NCI-H1436 treated with DMSO at 0.1 percent for 48 hours (cell line): Measurements from ENCODE around the gene FRG2.
"Not testable (repeated sequence)": the region's sequence is repeated elsewhere in the genome, so short reads cannot be mapped to it uniquely, and the experiment has no call there.

ENCODE experiments used
- DNase-seq: peaks from one replicate; lab custom pipeline; 2025; lab: John Stamatoyannopoulos, UW

FRG2 gene

DNA sequence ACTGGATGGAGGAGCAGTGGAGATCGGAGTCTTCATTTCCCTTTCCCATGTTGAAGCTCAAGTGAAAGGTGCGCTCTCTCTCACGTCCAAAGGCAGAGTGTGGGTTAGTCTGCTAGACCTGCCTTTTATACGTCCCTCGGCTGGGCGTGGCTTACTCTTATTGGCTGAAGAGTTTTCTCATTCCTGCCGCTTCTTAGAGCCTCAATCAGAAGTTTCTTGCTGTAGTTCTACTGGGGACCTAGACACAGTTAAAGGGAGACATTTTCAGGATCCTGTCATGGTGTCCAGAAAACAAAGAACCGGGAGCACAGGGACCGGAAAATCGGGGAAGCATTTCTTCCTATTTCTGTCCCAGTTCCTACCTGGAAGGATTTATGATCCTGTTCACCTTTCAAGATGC lies at the start of gene FRG2:
Gene FRG2 (minus strand): TSS at position 101 of the 400 bp plus-strand sequence. CDS start 52 bp downstream, at position 49.
- DNase-seq, result not testable (repeated sequence)

- not testable (repeated sequence) for DNase-seq
Observed at GRCh38 chr4:190068351-190068750, 41.3 kb upstream of the FRG2 start.

GRCh38 chr4:190064805-190065204 lies 37.7 kb upstream of the FRG2 start:
- DNase-seq, result not testable (repeated sequence)

GRCh38 chr4:190064342-190064741 lies 37.3 kb upstream of the FRG2 start, which contains the start of gene DBET:
TSS of gene DBET (plus strand) at chr4:190064502.
- DNase-seq, result not testable (repeated sequence)

GRCh38 chr4:190058997-190059396 lies 31.9 kb upstream of the FRG2 start:
- DNase-seq, result not testable (repeated sequence)

DNA sequence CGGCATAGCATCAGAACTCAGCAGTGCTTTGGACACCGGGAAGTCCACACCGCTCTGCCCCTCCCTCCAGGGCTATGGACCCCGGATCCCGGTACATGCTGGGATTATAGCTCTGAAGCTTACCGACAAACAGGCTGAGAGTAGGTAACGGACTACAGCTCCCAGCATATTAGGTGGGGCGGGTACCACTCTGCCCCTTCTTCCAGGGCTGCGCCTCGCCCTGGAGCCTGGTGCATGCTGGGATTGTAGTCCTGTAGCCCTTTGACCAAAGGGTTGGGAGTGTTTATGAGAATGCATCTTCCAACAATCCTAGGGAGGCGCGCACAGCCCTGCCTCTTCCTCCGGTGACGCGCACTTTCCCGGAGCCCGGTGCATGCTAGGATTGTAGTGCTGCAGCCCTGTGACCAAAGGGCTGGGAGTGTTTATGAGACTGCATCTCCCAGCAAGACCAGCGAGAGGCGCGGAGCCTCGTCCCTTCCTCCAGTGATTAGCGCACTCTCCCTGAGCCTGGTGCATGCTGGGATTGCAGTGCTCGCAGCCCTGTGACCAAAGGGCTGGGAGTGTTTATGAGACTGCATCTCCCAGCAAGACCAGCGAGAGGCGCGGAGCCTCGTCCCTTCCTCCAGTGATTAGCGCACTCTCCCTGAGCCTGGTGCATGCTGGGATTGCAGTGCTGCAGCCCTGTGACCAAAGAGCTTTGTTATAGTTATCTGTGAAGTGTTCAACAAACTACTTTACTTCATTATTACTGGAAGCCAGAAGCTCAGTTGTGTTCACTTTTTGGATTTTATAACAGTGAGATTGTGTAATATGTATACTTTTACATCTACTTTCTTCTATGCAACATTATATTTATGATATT lies 22.6 kb upstream of the FRG2 start:
- DNase-seq, result not testable (repeated sequence)

- not testable (repeated sequence) for DNase-seq
Observed at GRCh38 chr4:190047627-190048026, 20.6 kb upstream of the FRG2 start.

DNA sequence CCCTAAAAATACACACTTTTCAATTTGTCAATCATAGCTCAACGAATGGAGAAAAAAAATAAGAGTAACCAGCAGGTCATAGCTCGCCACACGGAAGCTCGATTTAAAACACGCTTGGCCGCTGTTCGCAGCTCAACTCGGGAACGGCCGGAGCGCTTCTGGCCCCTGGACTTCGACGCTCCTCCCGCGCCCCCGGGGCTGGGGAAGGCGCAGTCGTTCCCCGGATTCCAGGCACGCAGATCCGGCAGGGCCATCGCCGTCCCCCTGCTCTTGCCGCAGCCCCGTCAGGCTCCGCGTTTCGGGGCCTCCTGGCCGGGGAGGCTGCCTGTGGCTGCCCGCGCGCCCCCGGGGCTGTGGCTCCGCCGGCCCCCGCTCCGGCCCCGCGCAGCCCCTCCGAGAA lies 13.8 kb upstream of the FRG2 start:
- DNase-seq, result not testable (repeated sequence)

DNA sequence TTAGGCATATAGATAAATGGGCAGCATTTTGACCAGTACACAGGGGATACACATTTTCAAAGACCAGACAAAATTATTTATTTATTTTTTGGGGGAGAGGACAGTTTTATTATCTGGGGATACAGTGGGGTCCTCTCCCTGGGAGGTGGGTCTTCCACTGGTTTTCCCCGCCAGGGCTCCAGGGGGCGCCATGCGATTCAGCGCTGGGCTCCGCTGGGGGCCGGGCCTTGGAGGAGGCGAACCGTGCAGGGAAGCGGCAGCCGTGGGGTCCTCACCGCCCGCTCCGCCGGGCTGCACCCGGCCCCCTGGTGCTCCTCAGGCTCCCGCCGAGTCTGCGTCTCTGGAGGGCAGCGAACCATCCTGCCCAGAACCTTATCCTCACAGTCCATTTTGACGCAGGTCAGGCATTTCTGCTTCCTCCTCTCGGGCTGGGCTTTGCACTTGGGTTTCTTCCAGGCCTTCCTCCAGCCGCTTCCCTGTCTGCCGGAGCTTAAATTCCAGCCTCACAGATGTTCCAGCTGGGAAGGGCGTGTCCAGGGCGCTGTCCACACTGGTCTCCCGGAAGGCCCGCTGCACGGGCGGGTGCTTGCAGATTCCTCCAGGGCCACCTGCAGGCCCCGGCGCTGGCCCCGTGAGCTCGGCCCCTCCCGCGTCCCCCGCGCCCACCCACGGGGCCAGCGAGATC lies 10.8 kb upstream of the FRG2 start:
- not testable (repeated sequence) for DNase-seq

- DNase-seq, result not testable (repeated sequence)
Observed at GRCh38 chr4:190031264-190031663, 4.2 kb upstream of the FRG2 start.

DNA sequence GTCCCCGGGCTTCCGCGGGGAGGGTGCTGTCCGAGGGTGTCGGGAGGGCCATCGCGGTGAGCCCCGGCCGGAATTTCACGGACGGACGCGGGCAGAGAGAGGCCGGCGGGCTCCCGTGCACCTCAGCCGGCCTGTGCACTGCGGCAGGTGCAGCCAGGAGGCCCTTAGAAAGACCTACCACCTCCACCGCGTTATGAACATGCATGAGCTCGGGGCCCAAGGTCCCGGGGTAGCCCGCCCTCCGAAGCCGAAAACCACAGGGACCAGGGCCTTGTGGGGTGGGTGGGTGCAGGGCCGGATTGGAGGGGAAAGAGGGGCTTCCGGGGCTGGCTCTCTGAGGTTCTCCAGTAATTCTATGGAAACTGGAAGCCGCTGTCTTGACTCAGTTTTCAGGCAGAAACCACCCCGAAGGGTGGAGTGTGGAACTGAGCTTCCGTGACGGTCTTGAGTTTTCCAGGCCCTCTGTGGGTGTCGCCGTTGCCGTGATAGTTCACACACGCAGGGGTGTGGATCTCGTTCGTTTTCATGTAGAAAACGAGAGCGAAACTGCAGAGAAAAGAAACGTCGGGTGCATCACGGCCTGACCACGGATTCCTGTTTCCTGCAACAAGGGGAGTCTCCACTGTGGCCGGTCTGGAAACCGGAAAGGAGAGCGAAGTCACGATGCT lies 4.3 kb downstream of the FRG2 start:
- DNase-seq, result not testable (repeated sequence)

DNA sequence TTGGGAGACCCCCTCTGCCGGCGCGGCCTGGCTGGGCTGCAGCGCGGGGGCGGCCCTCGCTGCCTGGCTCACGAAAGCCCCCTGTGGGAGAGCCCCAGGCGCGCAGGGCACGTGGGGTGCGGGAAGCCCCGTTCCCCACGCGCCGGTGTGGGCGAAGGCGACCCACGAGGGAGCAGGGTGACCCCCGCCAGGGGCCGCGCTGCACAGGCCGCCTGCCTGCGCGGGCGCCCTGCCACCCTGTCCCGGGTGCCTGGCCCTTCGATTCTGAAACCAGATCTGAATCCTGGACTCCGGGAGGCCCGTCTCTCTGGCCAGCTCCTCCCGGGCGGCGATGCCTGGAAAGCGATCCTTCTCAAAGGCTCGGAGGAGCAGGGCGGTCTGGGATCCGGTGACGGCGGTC lies 5.1 kb downstream of the FRG2 start:
- DNase-seq, result not testable (repeated sequence)

GRCh38 chr4:190020790-190021717 lies 6.0 kb downstream of the FRG2 start:
- no peak for DNase-seq

DNA sequence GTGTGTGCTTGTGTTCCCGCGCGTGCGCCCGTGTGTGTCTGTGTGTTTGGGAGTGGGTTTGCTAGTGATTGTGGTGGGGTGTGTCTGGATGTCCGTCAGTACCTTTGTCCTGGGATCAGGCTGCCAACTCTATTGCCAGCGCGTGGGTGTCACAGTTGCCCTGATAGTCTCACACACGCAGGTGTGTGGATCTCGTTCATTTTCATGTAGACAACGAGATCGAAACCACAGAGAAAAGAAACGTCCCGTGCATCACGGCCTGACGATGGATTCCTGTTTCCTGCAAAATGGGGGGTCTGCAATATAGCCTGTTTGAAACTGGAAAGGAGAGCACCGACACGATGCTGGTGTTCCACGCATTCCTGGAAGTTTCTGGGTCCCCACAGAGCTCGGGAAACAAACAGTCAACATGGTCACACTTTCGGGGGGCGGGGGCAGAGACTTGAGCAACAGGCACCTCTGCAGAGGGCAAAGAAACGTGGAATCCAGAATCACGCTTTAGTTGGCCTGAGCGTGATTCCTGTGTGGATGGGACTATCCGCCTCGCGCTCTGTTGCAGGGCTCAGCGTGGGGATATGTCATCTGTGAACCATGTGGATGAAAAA lies 7.1 kb downstream of the FRG2 start:
- not testable (repeated sequence) for DNase-seq

DNA sequence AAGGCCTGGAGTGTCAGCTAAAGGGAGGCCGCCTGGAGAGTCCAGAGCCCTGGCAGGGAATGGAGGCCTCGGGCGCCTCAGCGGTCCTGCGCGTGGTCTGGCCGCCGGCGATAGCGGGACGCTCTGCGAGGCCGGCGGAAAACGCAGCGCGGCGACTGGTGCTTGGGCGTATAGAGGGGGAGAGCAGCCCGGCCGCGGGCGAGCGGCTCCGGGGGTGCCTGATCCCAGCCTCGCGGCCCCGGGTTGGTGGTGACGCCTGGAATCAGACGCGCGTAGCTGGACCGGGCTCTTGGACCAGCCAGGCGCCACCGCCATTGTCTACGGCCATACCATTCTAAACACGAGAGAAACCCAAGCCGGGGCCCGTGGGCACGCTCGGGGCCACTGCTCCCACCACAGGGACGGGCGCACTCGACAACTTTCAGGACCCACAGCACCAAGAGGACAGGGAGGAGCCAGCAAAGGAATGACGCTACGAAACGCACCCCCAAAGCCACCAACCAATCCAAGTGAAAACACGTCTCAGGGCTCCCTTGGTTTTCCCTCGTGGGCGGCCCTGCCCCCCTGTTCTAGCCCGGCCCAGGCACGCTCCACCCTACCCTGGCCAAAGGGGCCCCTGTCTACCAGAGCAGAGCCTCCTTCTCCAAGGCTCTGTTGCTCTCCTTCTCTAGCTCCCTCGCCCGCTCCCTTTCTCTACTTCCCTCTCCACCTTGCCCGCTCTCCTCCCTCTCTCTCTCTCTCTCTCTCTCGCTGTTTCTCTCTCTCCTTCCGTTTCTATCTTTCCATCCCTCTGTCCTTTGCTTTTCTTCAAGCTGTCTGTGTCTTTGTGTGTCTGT lies 7.8 kb downstream of the FRG2 start:
- no peak for DNase-seq

- no peak for DNase-seq
Observed at GRCh38 chr4:190018201-190018920, 8.7 kb downstream of the FRG2 start.

GRCh38 chr4:190017357-190018200 lies 9.5 kb downstream of the FRG2 start:
- no peak for DNase-seq
